HepG2 (cell line): ENCODE results near the gene SAMD14. TPM values are rescaled to one million over a fixed set of nuclear protein-coding genes. Genes with fewer than 3 reads are reported as not detected.

Experiments
- ARID4A ChIP-seq: sonication (generic); formaldehyde crosslinking; IDR thresholded peaks from 2 replicates; pipeline ENCODE4 v1.5.0; 2020; ENCODE audit warnings: mild to moderate bottlenecking, missing genetic modification reagents, borderline replicate concordance
- FOXC1 ChIP-seq: sonication (generic); formaldehyde crosslinking; IDR thresholded peaks from 2 replicates; pipeline ENCODE4 v1.8.0; 2022; ENCODE audit warnings: mild to moderate bottlenecking, missing genetic modification reagents, borderline replicate concordance
- HMGXB3 ChIP-seq: sonication (generic); formaldehyde crosslinking; IDR thresholded peaks from 2 replicates; pipeline ENCODE4 v1.4.0; 2020; ENCODE audit warnings: missing genetic modification reagents, borderline replicate concordance
- HOXA9 ChIP-seq: sonication (generic); formaldehyde crosslinking; IDR thresholded peaks from 2 replicates; pipeline ENCODE4 v1.8.1; 2022; ENCODE audit warnings: missing genetic modification reagents, mild to moderate bottlenecking, moderate library complexity, borderline replicate concordance
- NFRKB ChIP-seq: fragments of 450-650 bp; IDR thresholded peaks from 2 replicates; pipeline ENCODE4 v1.6.1; 2017
- PCBP2 ChIP-seq: fragments of 200-400 bp; formaldehyde crosslinking; optimal IDR thresholded peaks from 2 replicates; pipeline ENCODE3; 2018; ENCODE audit warnings: low read length, low read depth; ENCODE audit not compliant: poor library complexity, severe bottlenecking
- TEF ChIP-seq: sonication (generic); formaldehyde crosslinking; IDR thresholded peaks from 2 replicates; pipeline ENCODE4 v1.5.0; 2020; ENCODE audit warnings: missing genetic modification reagents
- ZBTB25 ChIP-seq: IDR thresholded peaks from 2 replicates; pipeline ENCODE4 v1.6.1; 2018; ENCODE audit warnings: missing genetic modification reagents
- ZNF230 ChIP-seq: sonication (generic); formaldehyde crosslinking; IDR thresholded peaks from 2 replicates; pipeline ENCODE4 v1.4.0; 2020; ENCODE audit warnings: mild to moderate bottlenecking, missing genetic modification reagents
- ZNF609 ChIP-seq: sonication (generic); formaldehyde crosslinking; IDR thresholded peaks from 2 replicates; pipeline ENCODE4 v1.4.0; 2020; ENCODE audit warnings: mild to moderate bottlenecking, missing genetic modification reagents, borderline replicate concordance
- ZSCAN29 ChIP-seq: sonication (generic); formaldehyde crosslinking; conservative IDR thresholded peaks from 2 replicates; pipeline ENCODE4 v1.4.0; 2020; ENCODE audit warnings: mild to moderate bottlenecking, missing genetic modification reagents
- polyA plus RNA-seq, 8 experiments: library from polyadenylated mRNA; depleted of rRNA in 3 of 8; stranded (reverse) in 7 of 8; unstranded in 1 of 8; fragments of >200 nt; fragmentation: Illumina TruSeq in 4 of 8; extraction: Trizol in 4 of 8; gene quantifications; 2 replicates each; pipeline versions ENCODE4 v1.2.1 to v1.2.3, GENCODE V29; 2011 to 2016; ENCODE audit warnings: low read depth in 4 of 8, missing spikeins in 1 of 8, mixed read lengths in 1 of 8; ENCODE audit not compliant: insufficient read depth in 1 of 8
- total RNA-seq, 5 experiments: library from RNA; depleted of rRNA; stranded (reverse); fragments of >200 nt; fragmentation: Illumina TruSeq; extraction: Trizol; gene quantifications; 2 replicates each; pipeline ENCODE4 v1.2.3, GENCODE V29; 2016; ENCODE audit warnings: low read depth in 1 of 5

SAMD14 gene
- total and polyA plus RNA-seq, 2 of the 13 experiments (the other 11 are each of a cell fraction or from before 2014, with no cell fraction given) = 0.07 to 0.22 TPM

GRCh38 chr17:50149417-50150353, 19.7 kb upstream of the SAMD14 start (continued):
- 0 out of 2 replicates have a peak, but pooled peaks have one; percentile 25 for TF ChIP-seq ZNF609
- TF ChIP-seq ZNF230 (CRISPR knock-in tag) = no peak
- no peak for TF ChIP-seq HMGXB3 (CRISPR knock-in tag)
- no peak for TF ChIP-seq FOXC1
- TF ChIP-seq ZBTB25 (CRISPR knock-in tag) = peak; percentile 23; the same call in 1 of the 2 replicates
- TF ChIP-seq PCBP2 = no peak
- no peak; the same call in 1 of the 2 replicates for TF ChIP-seq HOXA9
- TF ChIP-seq TEF (CRISPR knock-in tag) = no peak
- TF ChIP-seq NFRKB = no peak
- peak; percentile 63; the same call in 1 of the 2 replicates for TF ChIP-seq ARID4A (CRISPR knock-in tag)
- TF ChIP-seq ZSCAN29 (CRISPR knock-in tag) = no peak
